Kidney epithelial cell (primary cell): ENCODE data around the gene CHRM2. TPM values are rescaled to one million over a fixed set of nuclear protein-coding genes. Genes with fewer than 3 reads are reported as not detected.

Experiments
- DNase-seq: peaks from one replicate; pipeline ENCODE4 v3.0.0-alpha.2; 2010; ENCODE audit warnings: low read depth
- H3K27me3 ChIP-seq: 2 replicates; pipeline ENCODE4 v1.6.0; 2011; ENCODE audit warnings: low read length; ENCODE audit not compliant: control insufficient read depth, insufficient read depth
- H3K36me3 ChIP-seq: 2 replicates; pipeline ENCODE4 v1.5.1; 2011; ENCODE audit warnings: low read length; ENCODE audit not compliant: control insufficient read depth, insufficient read depth
- H3K4me3 ChIP-seq: 2 replicates; pipeline ENCODE4 v1.5.1; 2011; ENCODE audit warnings: low read depth, mild to moderate bottlenecking, control low read depth, low read length
- CTCF ChIP-seq: IDR thresholded peaks from 2 replicates; pipeline ENCODE4 v1.5.1; 2011; ENCODE audit warnings: mild to moderate bottlenecking, moderate library complexity, low read length, control low read depth, inconsistent platforms; ENCODE audit not compliant: insufficient read depth, poor library complexity, severe bottlenecking
- total RNA-seq: library from RNA; depleted of rRNA; stranded (reverse); fragments of >200 nt; gene quantifications from 2 replicates; pipeline ENCODE4 v1.2.3, GENCODE V29; 2015

CHRM2 gene
- total RNA-seq, 1 donor from 2014 or later = not detected

- H3K4me3 ChIP-seq = no peak overlapping the region
- no peaks in the 10 kb centered on the region for H3K27me3 ChIP-seq
- TF ChIP-seq CTCF = no peak
- DNase-seq = no peak
- no peaks in the 10 kb centered on the region for H3K36me3 ChIP-seq
Measured at GRCh38 chr7:136923111-136923667, 54.7 kb downstream of the CHRM2 start.

GRCh38 chr7:136925044-136925443, 56.6 kb downstream of the CHRM2 start:
- H3K4me3 ChIP-seq = no peak overlapping the region
- H3K36me3 ChIP-seq = no peaks in the 10 kb centered on the region
- no peak for DNase-seq
- no peak for TF ChIP-seq CTCF
- no peaks in the 10 kb centered on the region for H3K27me3 ChIP-seq

- DNase-seq = no peak
- TF ChIP-seq CTCF = no peak
- no peaks in the 10 kb centered on the region for H3K27me3 ChIP-seq
- no peaks in the 10 kb centered on the region for H3K36me3 ChIP-seq
- H3K4me3 ChIP-seq = no peak overlapping the region
Measured at GRCh38 chr7:136925556-136925955, 57.1 kb downstream of the CHRM2 start.

- H3K27me3 ChIP-seq = no peaks in the 10 kb centered on the region
- no peaks in the 10 kb centered on the region for H3K36me3 ChIP-seq
- TF ChIP-seq CTCF = no peak
- H3K4me3 ChIP-seq = no peak overlapping the region
- DNase-seq = no peak
Measured at GRCh38 chr7:136931169-136931867, 62.9 kb downstream of the CHRM2 start.

GRCh38 chr7:136937436-136937835, 69.0 kb downstream of the CHRM2 start:
- H3K4me3 ChIP-seq = no peak overlapping the region
- no peak for TF ChIP-seq CTCF
- no peaks in the 10 kb centered on the region for H3K27me3 ChIP-seq
- no peak for DNase-seq
- H3K36me3 ChIP-seq = no peaks in the 10 kb centered on the region

GRCh38 chr7:136938476-136938875, 70.0 kb downstream of the CHRM2 start:
- TF ChIP-seq CTCF = no peak
- Histone ChIP-seq H3K27me3 (no peaks in the 10 kb centered on the region), H3K36me3 (no peaks in the 10 kb centered on the region), H3K4me3 (no peak overlapping the region)
- no peak for DNase-seq
